Thyroid gland (tissue), 4 donors: ENCODE results near the gene AIG1.

Source experiments
- CTCF ChIP-seq, 6 experiments: fragments of 200-600 bp in 3 of 6; fragments of 450-650 bp in 3 of 6; sonication (generic) in 3 of 6; IDR thresholded peaks; one replicate each; pipeline ENCODE4 v1.5.1; 2016 to 2019; ENCODE audit warnings: antibody characterized with exemption in 6 of 6, mild to moderate bottlenecking in 2 of 6, inconsistent platforms in 1 of 6, moderate library complexity in 1 of 6
- POLR2A ChIP-seq, 2 donors: fragments of 450-650 bp; IDR thresholded peaks; one replicate each; pipeline ENCODE4 v1.6.1; 2017; ENCODE audit warnings: antibody characterized with exemption in 2 of 2, mild to moderate bottlenecking in 2 of 2, moderate library complexity in 1 of 2

- no peak for TF ChIP-seq CTCF (IDR thresholded peaks at IDR 0.05)
- no peak for TF ChIP-seq POLR2A (IDR thresholded peaks at IDR 0.05)
Observed at GRCh38 chr6:143198312-143198711, 137.6 kb downstream of the AIG1 start.
